ENCODE results near the gene SLC10A3. TPM values are rescaled to one million over a fixed set of nuclear protein-coding genes. Genes with fewer than 3 reads are reported as not detected.
A peak's percentile ranks its signal among the peaks of the same experiment; 100 is the strongest.
"Not testable (repeated sequence)": the region's sequence is repeated elsewhere in the genome, so short reads cannot be mapped to it uniquely, and the experiment has no call there.

The SLC10A3 gene
- total RNA-seq, 2 experiments from 2014 or later: 21.7 to 26.0 TPM

- Mint-ChIP-seq H3K27me3 (no peaks in the 10 kb centered on the region), H3K4me3 (no peak overlapping the region), H3K36me3 (ENCODE audit: low read depth) (peaks cover 17% of the 10 kb centered on the region), H3K4me1 (peaks cover 7% of the 10 kb centered on the region), H3K9me3 (peaks cover 4% of the 10 kb centered on the region), H3K27ac (no peak overlapping the region)
- POLR2A ChIA-PET: no interaction called here
- CTCF ChIA-PET: no interaction called here
- no peak for DNase-seq
Measured at GRCh38 chrX:154505734-154506133, 15.3 kb upstream of the SLC10A3 start.

DNA sequence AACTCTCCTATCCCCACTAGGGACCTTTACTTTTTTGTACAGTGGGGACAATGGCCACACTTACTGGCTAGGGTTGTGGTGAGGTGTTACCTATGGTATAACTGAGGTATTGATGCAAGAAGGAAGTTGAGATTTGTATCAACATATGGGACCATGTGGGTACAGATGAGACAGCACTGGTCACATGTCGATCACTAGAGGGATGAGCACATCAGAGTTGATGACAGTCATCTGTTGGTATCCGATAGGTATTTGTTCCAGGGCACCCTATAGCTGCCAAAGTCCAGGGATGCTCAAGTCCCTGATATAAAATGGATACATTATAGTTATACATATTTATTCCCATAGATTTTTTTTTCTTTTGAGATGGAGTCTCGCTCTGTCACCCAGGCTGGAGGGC, 12.6 kb upstream of the SLC10A3 start:
- no peak overlapping the region for H3K4me3 Mint-ChIP-seq
- no peaks in the 10 kb centered on the region for H3K27me3 Mint-ChIP-seq
- no peak overlapping the region for H3K27ac Mint-ChIP-seq
- H3K4me1 Mint-ChIP-seq: no peaks in the 10 kb centered on the region
- H3K9me3 Mint-ChIP-seq: no peaks in the 10 kb centered on the region
- no peaks in the 10 kb centered on the region for H3K36me3 Mint-ChIP-seq (ENCODE audit: low read depth)
- CTCF ChIA-PET: interaction anchor here (1.0 kb wide), 1 partner anchor 24 kb away, joined by 4 read pairs; no protein-coding TSS in a partner anchor
- POLR2A ChIA-PET: no interaction called here
- DNase-seq: no peak

- Mint-ChIP-seq H3K4me3 (no peak overlapping the region), H3K9me3 (no peaks in the 10 kb centered on the region), H3K36me3 (ENCODE audit: low read depth) (no peaks in the 10 kb centered on the region), H3K27ac (no peak overlapping the region), H3K27me3 (no peaks in the 10 kb centered on the region), H3K4me1 (no peaks in the 10 kb centered on the region)
- ChIA-PET POLR2A (no interaction called here), CTCF (interaction anchor here (0.7 to 1.0 kb wide), 2 partner anchors 25 to 461 kb away, joined by 4 read pairs; no protein-coding TSS in a partner anchor)
- DNase-seq: no peak
Measured at GRCh38 chrX:154502098-154502497, 11.7 kb upstream of the SLC10A3 start.

DNA sequence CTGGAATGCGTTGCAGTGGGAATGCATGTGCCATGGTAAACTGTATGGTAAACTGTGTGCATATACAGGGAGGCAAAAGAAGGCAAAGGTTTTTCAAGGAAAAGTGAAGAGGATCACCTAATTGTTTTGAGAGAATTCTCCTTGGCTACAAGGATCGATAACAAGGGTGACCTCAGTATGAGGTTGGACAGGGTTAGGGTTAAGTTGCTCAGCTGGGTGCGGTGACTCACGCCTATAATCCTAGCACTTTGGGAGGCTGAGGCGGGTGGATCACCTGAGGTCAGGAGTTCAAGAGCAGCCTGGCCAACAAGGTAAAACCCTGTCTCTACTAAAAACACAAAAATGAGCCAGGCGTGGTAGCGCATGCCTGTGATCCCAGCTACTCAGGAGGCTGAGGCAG, 11.0 kb upstream of the SLC10A3 start:
- H3K4me3 Mint-ChIP-seq; H3K4me1 Mint-ChIP-seq; DNase-seq; H3K36me3 Mint-ChIP-seq (ENCODE audit: low read depth); H3K27ac Mint-ChIP-seq; H3K27me3 Mint-ChIP-seq; H3K9me3 Mint-ChIP-seq: not testable (repeated sequence)
- ChIA-PET CTCF (interaction anchor here (0.7 kb wide), 2 partner anchors 169 to 461 kb away, joined by 3 to 4 read pairs; no protein-coding TSS in a partner anchor), POLR2A (interaction anchor here (0.7 kb wide), 1 partner anchor 38 kb away, joined by 3 read pairs; no protein-coding TSS in a partner anchor)

DNA sequence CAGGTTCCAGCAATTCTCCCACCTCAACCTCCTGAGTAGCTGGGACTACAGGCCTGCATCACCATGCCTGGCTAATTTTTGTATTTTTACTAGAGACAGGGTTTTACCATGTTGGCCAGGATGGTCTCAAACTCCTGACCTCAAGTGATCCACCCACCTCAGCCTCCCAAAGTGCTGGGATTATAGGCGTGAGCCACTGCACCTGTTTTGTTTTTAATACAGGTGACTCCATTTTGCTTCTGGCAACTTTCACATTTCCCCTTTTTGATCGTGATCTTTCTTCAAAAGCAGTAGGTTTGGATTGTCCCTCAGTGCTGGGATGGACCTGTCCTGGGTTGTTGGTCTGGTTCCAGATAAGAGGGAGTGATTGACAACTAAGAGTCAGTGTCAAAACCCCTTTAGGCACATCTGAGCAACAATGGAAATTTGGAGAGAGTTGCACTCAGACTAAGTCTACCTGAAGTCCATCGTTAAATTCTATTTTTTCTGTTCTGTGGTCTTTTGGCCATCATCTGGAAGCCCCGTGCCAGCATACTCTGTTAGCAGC, 6.2 kb upstream of the SLC10A3 start:
- H3K4me3 Mint-ChIP-seq; H3K4me1 Mint-ChIP-seq; DNase-seq; H3K36me3 Mint-ChIP-seq (ENCODE audit: low read depth); H3K9me3 Mint-ChIP-seq; H3K27me3 Mint-ChIP-seq; H3K27ac Mint-ChIP-seq: not testable (repeated sequence)
- POLR2A ChIA-PET: interaction anchor here (0.6 kb wide), 1 partner anchor 491 kb away, joined by 4 read pairs; no protein-coding TSS in a partner anchor
- CTCF ChIA-PET: interaction anchor here (0.9 to 1.0 kb wide), 2 partner anchors 14 to 23 kb away, joined by 3 read pairs; no protein-coding TSS in a partner anchor

DNA sequence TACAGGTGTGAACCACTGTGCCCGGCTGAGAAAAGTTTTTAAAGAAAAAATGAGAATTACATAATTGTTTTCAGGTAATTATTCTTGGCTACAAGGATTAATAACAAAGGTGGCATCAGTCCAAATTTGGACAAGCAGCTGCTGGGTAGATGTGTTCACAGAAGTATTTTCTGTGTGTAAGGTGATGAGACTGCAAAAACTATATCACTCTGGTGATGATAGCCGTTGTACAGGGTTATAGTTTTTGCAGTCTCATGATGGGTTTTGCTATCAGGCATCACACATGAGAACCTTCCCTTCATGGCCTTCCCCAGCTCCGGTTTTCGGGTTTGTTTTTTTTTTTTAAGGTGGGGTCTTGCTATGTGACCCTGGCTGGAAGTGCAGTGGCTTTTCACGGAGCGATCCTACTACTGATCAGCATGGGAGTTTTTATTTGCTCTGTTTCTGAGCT, 5.1 kb upstream of the SLC10A3 start:
- Mint-ChIP-seq H3K27ac (no peak overlapping the region), H3K9me3 (no peaks in the 10 kb centered on the region), H3K4me3 (no peak overlapping the region), H3K27me3 (no peaks in the 10 kb centered on the region), H3K36me3 (ENCODE audit: low read depth) (no peaks in the 10 kb centered on the region), H3K4me1 (peaks cover 7% of the 10 kb centered on the region)
- CTCF ChIA-PET: interaction anchor here (0.6 kb wide), 1 partner anchor 8 kb away, joined by 5 read pairs; no protein-coding TSS in a partner anchor
- DNase-seq: no peak
- POLR2A ChIA-PET: no interaction called here

DNA sequence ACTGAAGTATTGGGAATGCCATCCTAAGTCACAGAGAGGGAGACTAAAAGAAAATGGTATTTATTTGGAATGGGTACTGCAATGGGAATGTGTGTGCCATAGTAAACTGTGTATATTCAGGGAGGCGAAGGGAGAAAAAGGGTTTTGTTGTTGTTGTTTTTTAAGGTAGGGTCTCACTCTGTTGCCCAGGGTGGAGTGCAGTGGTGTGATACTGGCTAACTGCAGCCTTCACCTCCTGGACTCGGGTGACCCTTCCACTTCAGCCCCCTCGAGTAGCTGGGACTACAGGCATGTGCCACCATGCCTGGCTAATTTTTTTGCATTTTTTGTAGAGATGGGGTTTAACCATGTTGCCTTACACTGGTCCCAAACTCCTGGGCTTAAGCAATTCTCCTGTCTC, 4.3 kb upstream of the SLC10A3 start:
- Mint-ChIP-seq H3K36me3 (ENCODE audit: low read depth) (no peaks in the 10 kb centered on the region), H3K4me3 (no peak overlapping the region), H3K4me1 (peaks cover 8% of the 10 kb centered on the region), H3K9me3 (no peaks in the 10 kb centered on the region), H3K27me3 (no peaks in the 10 kb centered on the region), H3K27ac (no peak overlapping the region)
- POLR2A ChIA-PET: no interaction called here
- CTCF ChIA-PET: no interaction called here
- no peak for DNase-seq

DNA sequence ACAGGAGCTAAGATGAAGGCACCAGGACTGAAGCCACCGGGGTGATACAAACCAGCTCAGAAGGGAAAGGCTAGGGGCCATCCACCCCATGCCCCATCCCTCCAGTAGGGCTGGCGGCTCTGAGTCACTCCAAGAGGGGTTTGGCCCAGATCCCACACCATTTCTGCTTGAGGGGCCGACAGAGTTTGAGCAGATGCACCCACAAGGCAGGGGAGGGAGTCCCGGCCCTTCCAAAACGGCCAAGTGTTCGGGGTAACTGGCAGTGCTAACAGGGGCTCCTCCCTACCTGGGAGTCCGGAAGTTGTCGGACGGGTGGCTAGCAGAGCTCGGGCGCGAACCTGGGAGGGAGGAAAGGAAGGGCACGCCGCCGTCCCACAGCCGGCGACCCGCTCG, 412 bp downstream of the SLC10A3 start:
- CTCF ChIA-PET: interaction anchor here (0.6 to 1.9 kb wide), 4 partner anchors 10 to 542 kb away, joined by 3 to 5 read pairs (median 4); no protein-coding TSS in a partner anchor
- peak overlapping the region; percentile 91 for H3K27ac Mint-ChIP-seq
- POLR2A ChIA-PET: interaction anchor here (0.7 to 1.0 kb wide), 3 partner anchors 9 to 91 kb away, joined by 3 to 4 read pairs (median 3); partner anchors contain the start of gene RPL10
- no peaks in the 10 kb centered on the region for H3K27me3 Mint-ChIP-seq
- DNase-seq: peak; percentile 22
- no peaks in the 10 kb centered on the region for H3K9me3 Mint-ChIP-seq
- peaks cover 37% of the 10 kb centered on the region for H3K4me1 Mint-ChIP-seq
- peak overlapping the region; percentile 85 for H3K4me3 Mint-ChIP-seq
- H3K36me3 Mint-ChIP-seq (ENCODE audit: low read depth): peaks cover 1% of the 10 kb centered on the region

- Mint-ChIP-seq H3K4me1 (peaks cover 44% of the 10 kb centered on the region), H3K4me3 (peak overlapping the region; percentile 85), H3K36me3 (ENCODE audit: low read depth) (peaks cover 1% of the 10 kb centered on the region), H3K9me3 (no peaks in the 10 kb centered on the region), H3K27ac (peak overlapping the region; percentile 91), H3K27me3 (no peaks in the 10 kb centered on the region)
- DNase-seq: no peak
- ChIA-PET CTCF (interaction anchor here (0.6 to 1.9 kb wide), 4 partner anchors 9 to 541 kb away, joined by 3 to 5 read pairs (median 3); no protein-coding TSS in a partner anchor), POLR2A (no interaction called here)
Measured at GRCh38 chrX:154489182-154489581, 1.2 kb downstream of the SLC10A3 start.

DNA sequence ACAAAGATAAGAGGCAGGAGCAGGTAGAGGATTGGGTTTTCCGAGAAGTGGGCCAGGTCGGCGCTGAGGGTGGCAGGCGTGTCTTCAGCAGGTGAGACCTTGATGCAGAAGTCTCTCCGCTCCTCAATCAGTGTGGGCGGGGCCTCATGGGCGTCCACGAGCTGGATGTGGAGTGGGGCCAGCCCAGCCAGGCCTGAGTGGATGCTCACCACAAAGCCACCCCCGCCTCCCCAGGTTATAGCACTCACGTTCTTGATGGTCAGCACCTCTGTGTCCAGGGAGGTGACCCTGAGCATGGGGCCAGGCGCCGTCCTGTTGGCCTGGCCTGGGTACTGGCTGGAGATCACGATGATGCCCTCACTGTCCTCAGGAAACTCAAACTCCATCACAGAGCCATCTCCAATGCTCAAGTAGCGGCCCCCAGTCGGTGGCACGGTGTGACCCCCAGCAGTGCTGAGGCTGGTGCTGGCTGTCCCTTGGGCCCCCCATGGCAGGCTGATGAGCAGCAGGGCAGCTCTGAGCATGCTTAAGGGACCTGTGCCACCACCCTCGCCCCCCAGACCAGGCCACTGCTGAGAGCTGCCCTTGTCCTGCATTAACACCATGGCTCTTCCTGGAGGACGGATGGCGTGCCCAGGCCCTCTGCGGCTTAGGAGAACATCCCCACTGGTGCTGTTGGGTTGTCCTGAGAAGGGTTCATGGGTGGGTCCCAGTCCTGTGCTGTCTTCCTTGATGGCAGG, 1.9 kb downstream of the SLC10A3 start:
- ChIA-PET POLR2A (no interaction called here), CTCF (interaction anchor here (1.2 to 1.4 kb wide), 2 partner anchors 11 to 42 kb away, joined by 3 to 5 read pairs; no protein-coding TSS in a partner anchor)
- Mint-ChIP-seq H3K4me3 (no peak overlapping the region), H3K4me1 (peaks cover 47% of the 10 kb centered on the region), H3K27ac (peak overlapping the region; percentile 91), H3K9me3 (no peaks in the 10 kb centered on the region), H3K27me3 (no peaks in the 10 kb centered on the region), H3K36me3 (ENCODE audit: low read depth) (peaks cover 5% of the 10 kb centered on the region)
- no peak for DNase-seq

DNA sequence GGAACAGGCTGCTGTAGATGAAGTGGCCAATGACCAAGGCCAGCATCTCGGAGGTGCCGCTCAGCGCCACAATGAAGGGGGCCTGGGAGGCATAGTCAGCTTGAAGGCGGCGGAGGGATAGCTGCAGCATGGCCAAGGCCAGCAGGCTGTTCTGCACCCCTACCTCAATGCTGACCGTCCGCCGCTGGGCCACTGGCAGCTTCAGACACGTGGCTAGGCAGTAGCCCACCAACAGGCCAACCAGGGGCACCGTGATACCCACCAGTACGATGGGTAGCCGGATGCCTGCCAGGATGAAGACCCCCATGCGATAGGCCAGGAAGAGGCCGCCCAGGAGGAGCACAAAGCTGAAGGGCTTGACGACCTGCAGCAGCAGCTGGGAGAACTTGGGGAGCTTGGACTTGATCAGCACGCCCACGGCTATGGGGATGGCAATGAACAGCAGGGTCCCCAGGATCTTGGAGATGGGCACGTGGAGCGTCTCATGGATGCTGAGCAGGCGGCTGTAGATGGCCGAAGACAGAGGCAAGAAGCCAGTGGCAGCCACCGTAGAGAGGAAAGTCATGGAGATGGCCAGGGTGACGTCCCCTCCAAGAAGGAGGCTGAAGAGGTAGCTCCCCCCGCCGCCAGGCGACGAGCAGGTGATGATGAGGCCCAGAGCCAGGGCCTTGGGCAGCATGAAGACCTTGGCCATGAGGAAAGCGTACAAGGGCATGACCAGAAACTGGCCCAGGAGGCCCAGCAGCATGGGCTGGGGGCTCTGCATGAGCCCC, 2.7 kb downstream of the SLC10A3 start:
- Mint-ChIP-seq H3K36me3 (ENCODE audit: low read depth) (peaks cover 9% of the 10 kb centered on the region), H3K4me1 (peaks cover 48% of the 10 kb centered on the region), H3K4me3 (peak overlapping the region; percentile 78), H3K27ac (peak overlapping the region; percentile 69), H3K27me3 (no peaks in the 10 kb centered on the region), H3K9me3 (no peaks in the 10 kb centered on the region)
- ChIA-PET POLR2A (no interaction called here), CTCF (interaction anchor here (0.6 to 1.4 kb wide), 3 partner anchors 39 to 351 kb away, joined by 3 to 5 read pairs (median 5); no protein-coding TSS in a partner anchor)
- no peak for DNase-seq

GRCh38 chrX:154486396-154487207, 3.8 kb downstream of the SLC10A3 start, which contains the start of gene UBL4A:
UBL4A (minus strand) TSS chrX:154486615; CDS start chrX:154486584, 31 bp downstream.
- H3K4me3 Mint-ChIP-seq: peak within 1 kb of the TSS; percentile 78
- CTCF ChIA-PET: interaction anchor here (0.6 to 1.4 kb wide), 4 partner anchors 21 to 350 kb away, joined by 3 to 5 read pairs (median 4); no protein-coding TSS in a partner anchor
- no peaks in the 10 kb centered on the region for H3K27me3 Mint-ChIP-seq
- H3K36me3 Mint-ChIP-seq (ENCODE audit: low read depth): peaks cover 9% of the 10 kb centered on the region
- H3K9me3 Mint-ChIP-seq: no peaks in the 10 kb centered on the region
- H3K27ac Mint-ChIP-seq: peak within 1 kb of the TSS; percentile 85
- H3K4me1 Mint-ChIP-seq: peaks cover 48% of the 10 kb centered on the region
- POLR2A ChIA-PET: interaction anchor here (0.6 kb wide), 1 partner anchor 56 kb away, joined by 3 read pairs; no protein-coding TSS in a partner anchor
- peak; percentile 48 for DNase-seq
